CD4-positive, alpha-beta T cell treated with Interleukin-6 for 4 hours (primary cell): ENCODE measurements around the gene THUMPD3.

Experiments used
- DNase-seq: peaks from one replicate; pipeline ENCODE4 v3.0.0-alpha.2; 2020; ENCODE audit warnings: mixed read lengths

The THUMPD3 gene

DNA sequence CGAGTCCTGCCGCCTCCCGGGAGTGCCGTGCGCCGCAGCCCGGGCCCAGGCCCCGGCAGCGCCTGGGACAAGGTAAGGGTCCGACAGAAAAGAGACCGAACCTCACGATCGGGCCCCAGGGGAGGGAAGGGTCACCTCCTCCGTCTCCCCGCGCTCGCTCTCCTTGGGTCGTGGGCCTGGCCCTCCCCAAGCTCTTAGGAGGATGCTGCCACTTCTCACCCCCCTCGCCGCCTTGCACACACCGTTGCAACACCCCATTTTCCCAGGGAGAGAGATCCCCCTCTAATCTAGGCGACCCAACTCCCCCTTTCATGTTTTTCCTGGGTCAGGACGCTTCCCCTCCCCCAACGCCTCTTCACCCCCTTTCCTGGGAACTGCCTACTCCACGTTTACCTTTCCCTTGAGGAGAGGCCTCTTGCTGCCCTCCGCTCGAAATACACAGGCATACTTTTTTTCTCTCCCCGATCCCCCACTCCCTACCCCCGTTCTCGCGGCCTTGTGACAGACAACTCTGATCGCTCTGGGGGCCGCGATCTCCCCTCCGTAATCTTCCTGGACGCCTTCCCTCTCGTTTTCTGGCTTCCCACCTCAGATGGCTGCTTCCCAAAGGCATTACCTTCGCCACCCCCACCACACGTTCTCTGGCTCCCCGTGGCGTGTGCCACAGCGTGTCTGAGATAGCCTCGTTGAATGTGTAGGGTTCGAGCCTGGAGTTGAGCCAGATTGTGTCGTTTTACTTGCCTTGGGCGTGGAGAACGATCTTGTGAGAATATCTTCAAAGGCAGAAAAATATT is 35.2 kb downstream of the THUMPD3 start:
- DNase-seq, result peak; percentile 28

DNA sequence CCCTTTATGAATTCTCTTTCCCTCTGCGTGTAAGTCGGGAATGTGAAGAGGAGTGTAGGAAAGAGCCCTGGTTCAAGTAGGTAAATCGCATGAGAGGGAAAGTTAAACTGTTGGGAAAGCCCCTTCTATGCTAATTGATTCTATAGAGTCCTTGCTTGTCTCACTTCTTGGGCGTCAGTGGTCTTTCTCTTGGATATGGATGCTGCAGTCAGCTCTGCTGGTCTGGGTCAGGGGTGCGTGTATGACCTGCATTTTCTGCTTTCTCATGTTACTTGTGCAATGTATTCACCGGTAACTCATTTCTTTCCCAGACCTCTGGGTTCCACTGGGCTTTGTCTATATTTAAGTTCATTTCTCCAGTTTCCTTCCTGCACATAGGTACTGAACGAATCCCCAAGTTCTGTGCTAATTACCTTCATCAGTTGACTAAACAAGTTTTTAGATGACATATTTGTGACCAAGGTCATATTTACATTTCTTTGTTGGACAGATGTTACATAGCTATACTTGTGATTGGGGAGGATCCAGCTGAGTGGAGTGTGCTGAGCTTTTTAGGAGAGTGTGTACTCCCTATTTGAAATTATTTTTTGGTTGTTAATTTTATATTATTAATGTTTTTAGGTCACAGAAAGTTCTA is 36.0 kb downstream of the THUMPD3 start:
- no peak for DNase-seq

- DNase-seq, result no peak
These were observed 36.5 kb downstream of the THUMPD3 start for GRCh38 chr3:9399337-9399703.

- peak; percentile 8 for DNase-seq
These were observed 36.9 kb downstream of the THUMPD3 start for GRCh38 chr3:9399746-9400145.

- DNase-seq, result no peak
These were observed 37.8 kb downstream of the THUMPD3 start for GRCh38 chr3:9400616-9401015.

DNA sequence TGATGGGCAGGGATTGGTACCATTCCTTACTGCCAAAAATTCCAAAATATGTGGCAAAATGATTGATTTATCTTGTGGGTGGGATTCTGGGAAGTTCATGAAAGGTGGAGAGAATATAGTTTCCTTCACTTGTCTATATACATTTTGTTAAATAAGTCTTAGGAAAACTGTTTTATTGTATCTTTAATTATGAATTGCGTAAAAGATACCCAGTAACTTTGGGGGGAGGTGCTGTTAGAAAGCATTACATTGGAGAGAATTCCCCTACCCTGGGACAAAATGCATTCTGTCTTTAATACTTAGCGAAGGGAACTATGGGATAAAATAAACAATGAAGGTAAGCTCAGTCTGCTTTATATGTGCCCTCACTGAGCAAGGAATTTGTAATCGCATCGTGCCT is 39.1 kb downstream of the THUMPD3 start:
- no peak for DNase-seq

DNA sequence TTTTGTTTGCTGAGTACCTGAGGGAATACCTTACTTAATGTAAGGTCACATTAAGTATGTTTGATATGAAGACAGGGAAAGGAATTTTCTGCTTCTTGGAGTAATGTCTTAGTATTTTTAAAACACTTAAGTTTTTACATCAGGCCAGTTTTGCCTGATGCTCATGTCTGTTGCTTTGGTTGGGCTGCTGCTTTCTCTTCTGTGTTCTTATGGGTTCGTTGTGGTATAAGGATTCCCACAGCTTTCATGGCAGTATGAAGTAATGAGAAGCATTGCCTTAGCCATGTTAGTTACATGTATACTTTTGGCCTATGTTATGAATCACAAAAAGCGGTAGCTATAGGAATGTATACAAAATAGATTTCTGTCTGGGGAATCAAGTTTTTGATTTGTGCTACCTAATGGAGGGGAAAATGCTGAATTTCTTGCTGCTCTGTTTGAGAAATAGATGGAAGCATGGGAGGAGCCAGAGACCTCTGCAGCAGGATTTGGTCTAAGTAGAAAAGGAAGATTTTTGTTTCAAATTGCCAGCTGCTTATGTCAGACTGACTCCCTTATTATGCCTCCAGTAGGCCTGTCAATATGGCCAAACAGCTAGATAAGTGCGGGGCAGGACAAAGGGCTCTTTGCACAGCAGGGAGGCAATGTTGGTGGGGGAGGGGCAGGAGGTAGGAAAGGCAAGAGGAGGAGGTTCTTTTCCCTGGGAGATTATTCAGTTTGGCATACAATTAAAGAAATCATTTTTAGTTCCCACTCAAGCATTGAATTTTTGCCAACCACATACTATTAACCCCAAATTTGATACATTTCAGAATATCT is 39.8 kb downstream of the THUMPD3 start:
- DNase-seq, result no peak

DNA sequence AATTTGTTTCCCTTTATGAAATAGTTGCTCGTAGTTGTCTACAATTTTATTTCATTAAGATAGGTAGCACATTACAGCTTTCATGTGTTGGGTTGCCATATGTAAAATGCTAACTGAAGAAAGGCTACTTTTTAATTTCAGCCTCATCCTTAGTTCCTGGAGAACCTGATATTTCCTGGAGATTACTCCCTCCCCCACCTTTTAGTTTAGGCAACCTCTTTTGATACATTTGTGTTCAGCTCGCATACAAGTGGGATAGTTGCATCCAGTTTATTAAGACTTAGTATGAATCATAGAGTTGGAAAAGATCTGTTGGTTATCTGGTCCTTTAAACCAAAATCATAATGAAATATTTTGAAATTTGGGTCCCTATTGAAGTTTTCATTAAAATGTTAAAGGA is 40.6 kb downstream of the THUMPD3 start:
- DNase-seq, result no peak

- DNase-seq, result peak; percentile 11
These were observed 41.8 kb downstream of the THUMPD3 start for GRCh38 chr3:9404680-9405079.

DNA sequence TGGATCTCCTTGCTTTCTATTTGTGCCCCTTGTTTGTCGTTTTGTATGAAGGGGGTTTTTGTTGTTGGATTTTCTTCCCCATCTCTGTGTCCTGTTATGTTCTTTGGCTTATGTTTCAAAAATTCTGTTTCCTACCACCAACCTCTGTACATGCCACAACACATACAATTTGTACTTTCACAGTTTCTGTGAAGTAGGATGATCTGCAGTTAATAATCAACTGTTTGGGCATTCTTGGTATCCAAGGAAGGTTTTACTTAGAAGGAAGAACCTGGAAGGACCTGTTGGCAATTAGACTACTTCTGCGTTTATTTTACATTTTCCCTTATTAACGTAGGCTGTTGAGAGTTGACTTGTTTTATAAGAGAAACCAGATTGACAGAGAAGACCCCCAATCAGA is 42.9 kb downstream of the THUMPD3 start:
- DNase-seq, result no peak

GRCh38 chr3:9406856-9407626 is 44.2 kb downstream of the THUMPD3 start:
- no peak for DNase-seq

- DNase-seq, result no peak
These were observed 45.2 kb downstream of the THUMPD3 start for GRCh38 chr3:9408061-9408460.

DNA sequence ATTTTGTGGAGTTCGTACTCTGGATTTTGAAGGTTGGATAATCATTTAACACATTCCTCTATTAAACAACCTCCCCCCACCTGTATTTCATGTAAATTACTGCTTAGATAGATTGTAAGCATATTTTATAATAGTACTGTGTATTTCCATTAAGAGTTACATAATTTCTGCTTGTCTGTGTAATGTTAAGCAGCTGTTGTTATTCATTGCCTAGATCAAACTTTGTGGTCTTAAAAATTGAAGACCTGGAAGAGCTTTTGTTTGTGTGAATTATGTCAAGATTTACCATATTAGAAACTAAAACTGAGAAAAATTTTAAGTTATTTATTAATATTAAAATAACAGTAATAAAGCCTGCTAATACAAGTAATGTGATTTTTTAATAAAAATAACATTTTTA is 45.7 kb downstream of the THUMPD3 start:
- DNase-seq, result no peak

GRCh38 chr3:9409981-9410854 is 47.4 kb downstream of the THUMPD3 start:
- no peak for DNase-seq

GRCh38 chr3:9411302-9411701 is 48.4 kb downstream of the THUMPD3 start:
- no peak for DNase-seq

GRCh38 chr3:9412293-9412692 is 49.4 kb downstream of the THUMPD3 start:
- no peak for DNase-seq

DNA sequence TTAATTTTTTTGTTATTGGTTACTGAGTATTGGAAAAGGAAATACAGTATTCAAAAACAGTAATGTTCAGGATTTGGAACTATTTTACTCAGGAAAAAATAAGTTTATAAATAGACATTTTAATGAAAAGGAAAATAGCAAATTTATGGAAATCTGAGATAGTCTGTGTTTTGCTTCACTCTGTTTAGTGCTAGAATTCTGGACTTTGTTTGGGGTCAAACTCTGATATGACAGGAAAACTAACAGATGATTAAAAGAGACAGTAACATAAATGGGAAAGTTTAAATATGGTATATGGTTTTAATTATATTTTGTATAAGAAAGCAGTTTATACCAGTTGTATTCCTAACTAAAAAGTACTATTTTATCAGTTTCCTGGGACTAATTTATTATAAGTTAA is 52.0 kb downstream of the THUMPD3 start:
- DNase-seq, result no peak

DNA sequence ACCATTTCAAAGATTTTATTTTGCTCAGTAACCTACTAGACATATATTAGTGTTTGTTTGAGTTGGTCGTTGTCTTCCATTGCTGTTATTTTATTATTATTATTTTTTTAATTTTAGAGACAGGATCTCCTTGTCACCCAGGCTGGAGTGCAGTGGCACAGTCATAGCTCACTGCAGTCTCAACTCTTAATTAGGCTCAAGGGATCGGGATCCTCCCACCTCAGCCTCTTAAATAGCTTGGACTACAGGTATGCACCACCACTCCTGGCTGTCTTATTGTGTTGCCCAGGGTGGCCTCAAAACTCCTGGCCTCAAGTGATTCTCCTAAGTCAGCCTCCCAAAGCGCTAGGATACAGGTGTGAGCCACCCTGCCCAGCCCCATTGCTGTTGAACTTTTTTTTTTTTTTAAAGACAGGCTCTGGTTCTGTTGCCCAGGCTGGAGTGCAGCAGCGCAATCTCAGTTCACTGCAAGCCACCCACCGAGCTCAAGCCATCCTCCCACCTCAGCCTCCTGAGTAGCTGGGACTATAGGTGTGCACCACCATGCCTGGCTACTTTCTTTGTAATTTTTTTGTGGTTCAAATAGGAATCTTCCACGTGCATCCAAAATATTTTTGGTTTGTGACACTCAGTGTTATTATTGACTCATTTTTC is 52.8 kb downstream of the THUMPD3 start:
- DNase-seq, result no peak

DNA sequence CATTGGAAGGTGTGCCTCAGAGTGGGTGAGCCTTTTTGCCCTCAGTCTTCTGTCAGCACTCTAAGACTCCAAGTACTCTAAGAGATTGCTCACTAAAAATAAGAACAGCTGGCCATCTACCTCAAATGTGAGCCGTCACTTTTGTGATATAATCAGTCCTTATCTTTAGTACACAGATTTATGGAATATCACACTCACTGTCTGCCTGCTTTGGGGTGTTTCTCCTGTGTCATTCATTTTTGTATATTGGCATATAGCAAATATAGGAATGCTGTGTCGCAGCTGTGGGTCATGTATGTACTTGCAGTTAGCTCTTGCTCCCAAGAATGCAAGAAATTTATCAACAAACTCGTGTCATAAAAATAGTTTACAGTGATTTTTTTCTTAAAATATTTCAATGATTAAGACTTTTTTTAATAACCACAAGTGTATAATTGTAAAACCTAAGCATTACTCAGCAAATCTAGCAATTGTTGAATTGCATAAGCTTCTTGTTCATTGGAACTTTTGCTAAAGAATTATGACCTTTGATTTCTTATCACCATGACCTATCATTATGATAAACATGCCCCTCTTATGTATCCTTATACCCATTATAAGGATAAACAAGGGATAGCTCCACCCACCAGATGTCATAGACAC is 53.4 kb downstream of the THUMPD3 start:
- DNase-seq, result no peak

GRCh38 chr3:9420850-9421549 is 58.1 kb downstream of the THUMPD3 start:
- no peak for DNase-seq
